Measurements from ENCODE around the gene PBX1. TPM values are rescaled to one million over a fixed set of nuclear protein-coding genes. Genes with fewer than 3 reads are reported as not detected.
"Not testable (repeated sequence)": the region's sequence is repeated elsewhere in the genome, so short reads cannot be mapped to it uniquely, and the experiment has no call there.

Gene PBX1
- total RNA-seq, 1 donor from 2014 or later: not detected

GRCh38 chr1:164640686-164641352, 81.8 kb downstream of the PBX1 start:
- intact Hi-C loops (cut with micrococcal nuclease): no loop called here

GRCh38 chr1:164641353-164641730, 82.4 kb downstream of the PBX1 start:
- intact Hi-C loops (cut with micrococcal nuclease): no loop called here

- intact Hi-C loops (cut with micrococcal nuclease): no loop called here
Measured at GRCh38 chr1:164643018-164643417, 84.0 kb downstream of the PBX1 start.

- intact Hi-C loops (cut with micrococcal nuclease): no loop called here
Measured at GRCh38 chr1:164644268-164644667, 85.3 kb downstream of the PBX1 start.

- intact Hi-C loops (cut with micrococcal nuclease): no loop called here
Measured at GRCh38 chr1:164644774-164645644, 86.0 kb downstream of the PBX1 start.

- intact Hi-C loops (cut with micrococcal nuclease): no loop called here
Measured at GRCh38 chr1:164645921-164646320, 86.9 kb downstream of the PBX1 start.

- intact Hi-C loops (cut with micrococcal nuclease): no loop called here
Measured at GRCh38 chr1:164647211-164647610, 88.2 kb downstream of the PBX1 start.

GRCh38 chr1:164648636-164649035, 89.7 kb downstream of the PBX1 start:
- intact Hi-C loops (cut with micrococcal nuclease): no loop called here

GRCh38 chr1:164649146-164649545, 90.2 kb downstream of the PBX1 start:
- intact Hi-C loops (cut with micrococcal nuclease): no loop called here

GRCh38 chr1:164650531-164650930, 91.5 kb downstream of the PBX1 start:
- intact Hi-C loops (cut with micrococcal nuclease): no loop called here

GRCh38 chr1:164651351-164651951, 92.5 kb downstream of the PBX1 start:
- intact Hi-C loops (cut with micrococcal nuclease): no loop called here

- intact Hi-C loops (cut with micrococcal nuclease): not testable (repeated sequence)
Measured at GRCh38 chr1:164652969-164653368, 94.0 kb downstream of the PBX1 start.

- intact Hi-C loops (cut with micrococcal nuclease): no loop called here
Measured at GRCh38 chr1:164653705-164654104, 94.7 kb downstream of the PBX1 start.

- intact Hi-C loops (cut with micrococcal nuclease): no loop called here
Measured at GRCh38 chr1:164654200-164654599, 95.2 kb downstream of the PBX1 start.

- intact Hi-C loops (cut with micrococcal nuclease): no loop called here
Measured at GRCh38 chr1:164658864-164659263, 99.9 kb downstream of the PBX1 start.

GRCh38 chr1:164659621-164660411, 100.8 kb downstream of the PBX1 start:
- intact Hi-C loops (cut with micrococcal nuclease): no loop called here

GRCh38 chr1:164660412-164660772, 101.4 kb downstream of the PBX1 start:
- intact Hi-C loops (cut with micrococcal nuclease): no loop called here

GRCh38 chr1:164660775-164661174, 101.8 kb downstream of the PBX1 start:
- intact Hi-C loops (cut with micrococcal nuclease): no loop called here

- intact Hi-C loops (cut with micrococcal nuclease): no loop called here
Measured at GRCh38 chr1:164662462-164662861, 103.5 kb downstream of the PBX1 start.

GRCh38 chr1:164662955-164663354, 104.0 kb downstream of the PBX1 start:
- intact Hi-C loops (cut with micrococcal nuclease): no loop called here

GRCh38 chr1:164664127-164664526, 105.1 kb downstream of the PBX1 start:
- intact Hi-C loops (cut with micrococcal nuclease): no loop called here

GRCh38 chr1:164667001-164667400, 108.0 kb downstream of the PBX1 start:
- intact Hi-C loops (cut with micrococcal nuclease): no loop called here
